RPMI7951 (cell line): ENCODE results near the gene ANTXR2. TPM values are rescaled to one million over a fixed set of nuclear protein-coding genes. Genes with fewer than 3 reads are reported as not detected.
A peak's percentile ranks its signal among the peaks of the same experiment; 100 is the strongest.

Source experiments
- DNase-seq: peaks from one replicate; pipeline ENCODE4 v3.0.0-alpha.2; 2012; ENCODE audit warnings: low read depth
- total RNA-seq: library from RNA; depleted of rRNA; stranded (reverse); fragments of >200 nt; shearing (Covaris generic); gene quantifications from 2 replicates; pipeline ENCODE4 v1.2.3, GENCODE V29; 2014; rRNA removed

ANTXR2 gene
- total RNA-seq, 1 experiment from 2014 or later, result 32.0 TPM

DNA sequence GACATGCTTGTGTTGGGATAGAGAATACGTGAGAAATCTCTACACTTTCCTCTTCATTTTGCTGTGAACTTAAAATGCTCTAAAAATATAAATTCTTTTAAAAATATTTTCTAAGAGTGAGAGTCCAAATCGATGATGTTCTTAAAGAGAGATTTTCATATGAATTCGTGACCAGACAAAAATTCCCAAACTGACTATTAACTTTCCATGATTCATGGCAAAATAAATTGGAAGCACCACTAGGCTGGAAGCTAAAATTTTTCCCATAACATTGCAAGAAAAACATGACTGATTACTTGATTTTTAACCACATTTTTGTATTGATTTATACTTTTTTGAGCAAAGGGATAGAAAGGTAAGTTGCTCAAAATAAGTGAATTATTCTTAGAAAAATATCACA, 201.1 kb downstream of the ANTXR2 start:
- no peak for DNase-seq

DNA sequence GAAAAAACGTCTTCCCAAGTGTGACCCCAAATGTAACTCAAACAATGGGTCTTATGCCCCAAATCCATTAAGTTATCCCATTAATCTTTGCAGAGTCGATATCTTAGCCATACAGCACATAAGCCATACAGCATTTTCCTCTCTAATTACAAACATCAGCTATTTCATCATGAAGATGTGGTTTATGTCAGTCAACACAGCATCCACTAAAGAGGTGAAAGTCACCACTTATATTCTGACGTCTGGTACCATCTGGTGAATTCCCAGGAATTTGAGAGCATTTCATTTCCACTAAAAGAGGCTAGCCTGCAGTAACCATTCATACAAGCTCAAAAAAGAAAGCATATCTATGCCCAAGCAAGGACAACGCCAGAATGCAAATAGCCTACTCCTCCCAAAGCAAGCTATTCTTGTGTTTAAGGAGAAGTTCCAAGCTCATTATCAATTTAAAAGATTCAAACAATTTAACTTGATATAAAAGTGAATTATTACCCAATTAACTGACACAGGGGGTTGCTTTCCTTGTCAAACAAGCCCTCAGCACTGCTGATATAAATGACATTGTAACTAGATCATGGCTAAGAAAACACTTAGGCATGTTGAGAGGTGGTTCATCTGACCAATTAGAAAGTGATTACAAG, 203.3 kb downstream of the ANTXR2 start:
- DNase-seq, result no peak

DNA sequence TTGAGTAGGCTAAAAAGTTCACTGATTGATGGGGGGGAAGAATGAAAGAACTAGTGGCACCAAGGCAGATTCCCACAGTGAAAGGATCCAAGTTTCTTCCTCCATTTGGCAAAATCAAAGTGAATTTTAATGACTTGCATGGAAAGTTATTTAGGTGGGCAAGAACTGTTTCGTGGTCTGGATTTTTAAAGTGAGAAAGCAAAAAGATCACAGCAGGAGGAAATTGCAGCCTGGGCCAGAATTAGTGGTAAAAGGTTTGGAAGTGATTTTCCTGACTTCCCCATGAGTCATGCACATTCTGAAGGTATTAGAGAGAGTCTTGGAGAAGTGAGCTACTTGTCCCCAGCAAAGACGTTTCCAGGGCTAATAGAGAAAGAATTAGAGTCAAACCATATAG, 207.8 kb downstream of the ANTXR2 start:
- no peak for DNase-seq

DNA sequence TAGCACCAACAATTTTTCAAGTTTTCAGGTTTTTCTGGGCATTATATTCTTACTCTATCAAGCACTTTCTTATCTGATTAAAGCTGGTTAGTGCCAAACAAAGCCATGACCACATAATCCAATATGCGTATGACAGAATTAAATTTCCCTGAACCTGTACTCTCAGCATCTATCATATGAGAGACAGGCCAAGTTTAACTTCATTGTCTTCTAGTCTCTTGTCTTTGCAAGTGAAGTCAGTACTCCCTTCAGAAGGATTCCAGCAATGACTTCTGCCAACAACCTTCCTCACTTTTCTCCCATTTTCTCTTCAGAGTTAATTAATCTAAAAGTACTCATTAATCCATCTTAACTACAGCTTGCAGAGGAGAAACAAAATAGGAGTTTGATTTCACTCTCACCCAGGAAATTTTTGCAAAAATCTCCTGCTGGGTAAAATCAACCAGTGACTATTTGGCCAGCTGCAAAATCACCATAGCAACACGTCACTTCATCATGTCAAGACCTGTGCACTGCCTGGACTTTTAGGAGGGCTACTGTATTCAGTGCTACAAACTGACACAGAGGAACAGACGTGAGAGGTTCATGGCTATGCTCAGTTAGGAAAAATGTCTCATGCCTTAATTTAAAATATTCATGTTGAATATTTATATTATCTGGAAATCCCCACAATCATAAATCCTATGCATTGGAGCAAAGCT, 208.4 kb downstream of the ANTXR2 start:
- no peak for DNase-seq

DNA sequence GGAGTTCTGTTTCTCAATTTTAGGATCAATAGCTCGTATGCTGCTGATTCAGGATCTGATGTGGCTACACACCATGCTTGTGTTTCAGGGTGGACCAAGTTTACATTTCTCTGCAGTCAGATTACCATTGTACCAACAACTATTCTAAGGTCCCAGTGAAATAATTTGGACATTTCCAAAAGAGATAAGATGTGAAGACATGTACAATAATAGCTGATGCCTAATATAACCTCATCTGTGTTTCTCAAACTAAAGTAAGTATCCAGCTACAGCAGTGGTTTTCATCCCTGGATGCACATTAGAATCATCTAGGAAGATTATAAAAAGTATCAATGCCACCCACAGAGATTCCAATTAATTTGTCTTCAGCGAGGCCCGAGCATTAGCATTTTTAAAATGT, 209.7 kb downstream of the ANTXR2 start:
- no peak for DNase-seq

DNA sequence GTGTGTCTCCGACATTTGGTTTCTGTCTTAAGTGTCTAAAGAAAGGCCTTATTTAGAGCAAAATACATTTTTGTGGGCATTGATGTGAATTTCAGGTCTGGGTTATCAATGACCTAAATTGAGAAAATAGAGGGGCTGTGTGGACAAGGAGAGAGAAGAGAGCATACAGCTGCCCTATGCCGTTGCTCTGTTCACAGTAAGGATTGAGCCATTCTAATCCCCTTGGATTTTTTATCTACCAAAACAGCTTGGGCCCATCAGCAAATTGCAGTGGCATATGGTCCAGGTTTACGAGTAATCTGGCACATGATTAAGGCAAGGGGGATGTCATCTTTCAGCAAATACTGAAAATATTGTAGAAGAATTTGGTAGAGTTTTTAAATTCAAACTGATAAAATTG, 210.2 kb downstream of the ANTXR2 start:
- DNase-seq, result no peak

DNA sequence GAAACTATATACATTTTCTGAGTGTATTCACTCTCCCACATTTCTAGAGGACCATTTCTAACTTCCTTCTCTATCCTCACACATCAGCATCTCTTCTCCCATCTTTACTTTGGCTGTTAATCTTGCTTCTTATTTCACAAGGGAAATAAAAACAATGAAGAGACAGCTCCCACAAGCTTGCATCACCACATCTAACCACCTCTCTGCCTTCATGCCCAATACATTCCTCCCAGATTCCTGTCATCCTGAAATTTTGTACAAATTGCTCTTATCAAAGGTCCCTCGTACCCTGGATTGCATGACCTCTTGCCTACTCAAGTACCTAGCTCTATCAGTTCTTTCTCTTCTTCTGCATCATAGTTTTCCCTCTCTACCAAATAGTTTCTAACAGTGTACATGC, 215.2 kb downstream of the ANTXR2 start:
- no peak for DNase-seq

DNA sequence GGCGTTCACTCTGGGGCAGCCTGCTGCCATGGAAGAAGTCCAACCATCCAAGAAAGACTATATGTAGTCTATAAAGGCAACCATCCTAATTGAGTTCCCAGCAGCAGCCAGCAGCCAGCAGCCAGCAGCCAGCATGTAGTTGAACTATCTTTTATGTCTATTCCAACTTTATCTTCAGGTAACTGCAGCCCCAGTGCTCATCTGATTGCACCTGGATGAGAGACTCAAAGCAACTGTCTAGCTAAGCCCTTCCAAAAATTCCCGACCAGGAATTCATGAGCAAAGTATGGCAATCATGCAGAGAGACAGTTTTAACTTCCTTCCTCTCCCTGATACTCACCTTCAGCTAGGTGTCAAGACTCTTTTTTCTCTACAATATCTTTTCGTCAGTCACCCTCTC, 216.8 kb downstream of the ANTXR2 start:
- no peak for DNase-seq

DNA sequence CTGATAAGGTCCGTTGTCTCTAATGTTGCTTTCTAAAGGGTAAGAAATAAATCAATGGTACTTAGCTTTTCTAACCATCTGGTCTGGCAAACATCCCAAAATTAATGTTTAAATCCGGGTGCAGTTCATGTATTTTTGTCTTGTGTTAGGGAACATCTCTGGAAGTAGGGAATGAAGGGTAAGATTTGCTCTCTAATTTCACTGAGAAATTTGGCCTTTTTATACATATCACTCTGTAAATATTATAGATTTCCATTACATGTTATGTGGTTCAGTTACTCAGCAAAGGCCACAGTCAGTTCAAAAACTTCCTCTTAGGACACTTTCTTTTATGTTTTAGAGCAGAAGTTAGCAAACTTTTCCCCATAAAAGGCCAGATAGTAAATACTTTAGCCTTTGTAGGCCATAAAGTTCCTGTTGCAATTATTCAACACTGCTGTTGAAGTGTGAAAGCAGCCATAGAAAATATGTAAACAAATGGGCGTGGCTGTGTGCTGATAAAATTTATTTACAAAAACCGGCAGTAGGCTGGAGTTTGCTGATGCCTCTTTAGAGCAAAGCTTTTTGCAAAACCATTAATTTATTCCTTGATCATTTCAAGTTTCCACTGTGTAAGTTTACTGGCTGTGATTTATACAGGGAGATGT, 218.1 kb downstream of the ANTXR2 start:
- DNase-seq, result no peak

DNA sequence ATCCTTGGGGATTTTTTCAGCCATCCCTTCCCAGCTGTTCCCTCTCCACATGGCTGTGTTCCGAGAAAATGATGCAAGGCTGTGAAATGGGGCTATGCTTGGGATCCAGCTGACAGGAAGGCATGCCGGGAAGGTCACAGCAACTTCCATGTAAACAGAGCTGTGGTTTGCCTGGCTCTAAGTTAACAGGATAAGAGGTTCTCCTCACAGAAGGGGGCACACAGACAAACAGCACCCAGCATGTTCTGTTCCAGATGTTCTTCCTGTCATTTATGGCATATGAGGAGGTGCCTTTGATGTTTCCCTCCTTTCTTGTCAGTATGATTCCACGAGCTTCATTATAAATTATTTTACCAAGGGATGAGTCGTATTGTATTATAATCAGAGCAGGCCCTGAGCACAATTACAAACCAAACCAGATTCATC, 220.7 kb downstream of the ANTXR2 start:
- DNase-seq, result peak; percentile 28

DNA sequence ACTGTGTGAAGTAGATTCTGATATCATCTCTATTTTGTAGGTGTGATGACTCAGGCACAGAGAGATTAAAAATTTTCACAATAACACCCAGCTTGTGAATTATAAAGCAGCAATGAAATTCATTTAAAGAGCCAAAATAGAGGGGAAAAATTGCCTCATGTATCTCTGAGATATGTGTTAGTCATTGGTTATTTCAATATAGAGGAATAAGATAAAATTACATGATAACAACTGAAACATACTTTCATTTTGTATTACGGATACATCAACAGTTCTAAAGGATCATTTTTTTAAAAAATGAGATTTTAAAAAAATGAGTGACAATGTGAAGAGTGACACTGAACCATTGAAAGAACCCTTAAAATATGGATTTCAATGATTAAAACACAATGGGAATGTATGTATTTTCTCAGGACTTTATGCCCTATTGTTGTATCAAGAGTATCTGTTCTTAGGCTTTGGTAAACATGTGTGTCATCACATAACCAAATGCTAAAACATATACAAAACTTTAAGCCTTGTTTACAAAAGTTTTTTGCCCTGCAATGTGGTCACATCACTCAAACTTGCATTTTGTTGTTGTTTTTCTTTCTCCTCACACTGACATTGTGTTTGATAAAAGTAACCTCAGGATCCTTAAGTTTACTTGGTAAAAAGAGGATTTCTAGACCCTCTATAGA, 221.3 kb downstream of the ANTXR2 start:
- DNase-seq, result no peak

Other genes starting within 250 kb of the ANTXR2 start
- gene PRDM8, start 124.3 kb upstream of the ANTXR2 start, total RNA-seq, result 6.4 and 11.7 TPM in 2 replicates
- gene FGF5, start 193.4 kb upstream of the ANTXR2 start, total RNA-seq, result 3.1 and 5.4 TPM in 2 replicates